ENCODE results near the gene PGP.

DNA sequence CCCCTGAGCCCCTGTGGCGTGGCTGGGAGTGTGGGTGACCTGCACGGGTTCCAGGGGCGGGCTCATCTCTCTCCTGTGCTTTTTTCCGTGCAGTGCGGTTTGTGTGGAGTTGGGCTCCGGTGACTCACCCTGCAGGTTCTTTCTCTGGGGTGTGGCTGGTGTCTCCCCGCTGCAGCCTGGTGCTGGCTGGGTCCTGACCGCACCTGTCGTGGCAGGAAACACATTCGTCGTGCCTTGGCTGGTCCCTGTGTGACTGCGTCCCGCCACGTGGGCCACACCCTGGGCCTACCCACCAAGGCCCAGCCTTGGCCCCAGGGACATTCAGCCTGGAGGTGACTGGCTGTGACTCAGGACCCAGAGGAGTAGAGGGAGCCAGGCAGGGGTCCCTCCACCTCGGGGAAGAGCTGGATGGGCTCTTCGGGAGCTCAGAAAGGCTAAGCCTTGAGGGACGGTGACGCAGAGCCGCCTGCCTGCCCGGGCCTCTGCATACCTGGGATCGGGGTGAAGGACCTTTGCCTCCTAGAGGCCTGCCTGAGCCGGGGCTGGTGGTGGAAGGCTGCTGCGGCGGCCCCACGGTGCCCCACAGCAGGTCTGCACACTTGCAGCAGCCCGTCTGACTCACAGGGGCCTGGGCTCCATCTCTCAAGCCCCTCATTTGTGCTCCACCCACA, 51.3 kb downstream of the PGP start:
- TF ChIP-seq CTCF (IDR thresholded peaks at IDR 0.05; ENCODE audit: insufficient read depth, low read length, poor library complexity, severe bottlenecking) = no peak
- TF ChIP-seq EZH2phosphoT487 (conservative IDR thresholded peaks at IDR 0.05; ENCODE audit: low read length) = no peak
